ENCODE data around the gene SMARCA4.

Gene SMARCA4

DNA sequence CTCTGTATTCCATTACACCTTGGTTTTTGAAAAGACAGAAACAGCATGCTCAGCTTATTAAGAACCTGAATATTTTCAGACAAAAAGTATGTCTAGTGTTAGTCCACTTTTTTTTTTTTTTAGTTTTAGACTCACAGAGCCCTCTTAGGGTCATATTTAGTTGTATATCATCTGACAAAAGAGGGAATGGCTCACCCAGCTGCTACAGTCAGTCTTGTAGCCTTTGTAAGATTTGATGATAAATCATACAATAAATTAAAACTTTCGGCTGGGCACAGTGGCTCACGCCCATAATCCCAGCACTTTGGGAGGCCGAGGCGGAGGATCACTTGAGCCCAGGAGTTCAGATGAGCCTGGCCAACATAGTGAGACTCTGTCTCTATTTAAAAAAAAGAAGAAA, 84.7 kb downstream of the SMARCA4 start:
- TF ChIP-seq ZNF660 (tag by site-specific recombination; IDR thresholded peaks at IDR 0.05) (no peak), ZNF157 (tag by site-specific recombination; IDR thresholded peaks at IDR 0.05) (no peak), ZSCAN4 (tag by site-specific recombination; IDR thresholded peaks at IDR 0.05) (no peak), ZNF621 (tag by site-specific recombination; IDR thresholded peaks at IDR 0.05) (no peak), ZNF114 (tag by site-specific recombination; IDR thresholded peaks at IDR 0.05) (no peak), ZNF211 (tag by site-specific recombination; IDR thresholded peaks at IDR 0.05; ENCODE audit: low read depth) (no peak), ZNF501 (tag by site-specific recombination; IDR thresholded peaks at IDR 0.05) (no peak)
- TF ChIP-seq, protein P1, sequence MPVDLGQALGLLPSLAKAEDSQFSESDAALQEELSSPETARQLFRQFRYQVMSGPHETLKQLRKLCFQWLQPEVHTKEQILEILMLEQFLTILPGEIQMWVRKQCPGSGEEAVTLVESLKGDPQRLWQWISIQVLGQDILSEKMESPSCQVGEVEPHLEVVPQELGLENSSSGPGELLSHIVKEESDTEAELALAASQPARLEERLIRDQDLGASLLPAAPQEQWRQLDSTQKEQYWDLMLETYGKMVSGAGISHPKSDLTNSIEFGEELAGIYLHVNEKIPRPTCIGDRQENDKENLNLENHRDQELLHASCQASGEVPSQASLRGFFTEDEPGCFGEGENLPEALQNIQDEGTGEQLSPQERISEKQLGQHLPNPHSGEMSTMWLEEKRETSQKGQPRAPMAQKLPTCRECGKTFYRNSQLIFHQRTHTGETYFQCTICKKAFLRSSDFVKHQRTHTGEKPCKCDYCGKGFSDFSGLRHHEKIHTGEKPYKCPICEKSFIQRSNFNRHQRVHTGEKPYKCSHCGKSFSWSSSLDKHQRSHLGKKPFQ (tag by site-specific recombination; IDR thresholded peaks at IDR 0.05): no peak
- TF ChIP-seq, protein P2, sequence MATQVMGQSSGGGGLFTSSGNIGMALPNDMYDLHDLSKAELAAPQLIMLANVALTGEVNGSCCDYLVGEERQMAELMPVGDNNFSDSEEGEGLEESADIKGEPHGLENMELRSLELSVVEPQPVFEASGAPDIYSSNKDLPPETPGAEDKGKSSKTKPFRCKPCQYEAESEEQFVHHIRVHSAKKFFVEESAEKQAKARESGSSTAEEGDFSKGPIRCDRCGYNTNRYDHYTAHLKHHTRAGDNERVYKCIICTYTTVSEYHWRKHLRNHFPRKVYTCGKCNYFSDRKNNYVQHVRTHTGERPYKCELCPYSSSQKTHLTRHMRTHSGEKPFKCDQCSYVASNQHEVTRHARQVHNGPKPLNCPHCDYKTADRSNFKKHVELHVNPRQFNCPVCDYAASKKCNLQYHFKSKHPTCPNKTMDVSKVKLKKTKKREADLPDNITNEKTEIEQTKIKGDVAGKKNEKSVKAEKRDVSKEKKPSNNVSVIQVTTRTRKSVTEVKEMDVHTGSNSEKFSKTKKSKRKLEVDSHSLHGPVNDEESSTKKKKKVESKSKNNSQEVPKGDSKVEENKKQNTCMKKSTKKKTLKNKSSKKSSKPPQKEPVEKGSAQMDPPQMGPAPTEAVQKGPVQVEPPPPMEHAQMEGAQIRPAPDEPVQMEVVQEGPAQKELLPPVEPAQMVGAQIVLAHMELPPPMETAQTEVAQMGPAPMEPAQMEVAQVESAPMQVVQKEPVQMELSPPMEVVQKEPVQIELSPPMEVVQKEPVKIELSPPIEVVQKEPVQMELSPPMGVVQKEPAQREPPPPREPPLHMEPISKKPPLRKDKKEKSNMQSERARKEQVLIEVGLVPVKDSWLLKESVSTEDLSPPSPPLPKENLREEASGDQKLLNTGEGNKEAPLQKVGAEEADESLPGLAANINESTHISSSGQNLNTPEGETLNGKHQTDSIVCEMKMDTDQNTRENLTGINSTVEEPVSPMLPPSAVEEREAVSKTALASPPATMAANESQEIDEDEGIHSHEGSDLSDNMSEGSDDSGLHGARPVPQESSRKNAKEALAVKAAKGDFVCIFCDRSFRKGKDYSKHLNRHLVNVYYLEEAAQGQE (tag by site-specific recombination; IDR thresholded peaks at IDR 0.05): no peak
- no peaks in the 10 kb centered on the region for H3K9me3 ChIP-seq (ENCODE audit: control insufficient read depth, insufficient read depth, low read depth, low read length)
- ChIA-PET POLR2A (no interaction called here), CTCF (interaction anchor here (0.6 to 1.6 kb wide), 3 partner anchors 9 to 159 kb away, joined by 3 to 7 read pairs (median 3); no protein-coding TSS in a partner anchor)
- no peak overlapping the region for H3K4me3 ChIP-seq (ENCODE audit: low read depth, low read length)
- H3K36me3 ChIP-seq (ENCODE audit: control insufficient read depth in 2 of 2, insufficient read depth in 1 of 2, low read length in 2 of 2): peaks cover 17 to 78% of the 10 kb centered on the region in 2 experiments; a peak in 2 of 3 replicates
- H3K27ac ChIP-seq (ENCODE audit: extremely low read depth, low read depth, low read length): no peak overlapping the region
- no peaks in the 10 kb centered on the region for H3K4me1 ChIP-seq (ENCODE audit: control insufficient read depth, insufficient read depth, low read length)

- POLR2A ChIA-PET: no interaction called here
- Histone ChIP-seq H3K36me3 (ENCODE audit: control insufficient read depth in 2 of 2, insufficient read depth in 1 of 2, low read length in 2 of 2) (peaks cover 10 to 70% of the 10 kb centered on the region in 2 experiments; a peak in 2 of 3 replicates), H3K27ac (ENCODE audit: extremely low read depth, low read depth, low read length) (no peak overlapping the region), H3K4me3 (ENCODE audit: low read depth, low read length) (no peak overlapping the region), H3K4me1 (ENCODE audit: control insufficient read depth, insufficient read depth, low read length) (no peaks in the 10 kb centered on the region), H3K9me3 (ENCODE audit: control insufficient read depth, insufficient read depth, low read depth, low read length) (no peaks in the 10 kb centered on the region)
- no peak for TF ChIP-seq ZNF114 (tag by site-specific recombination; IDR thresholded peaks at IDR 0.05)
- CTCF ChIA-PET: interaction anchor here (0.7 to 0.8 kb wide), 2 partner anchors 11 to 105 kb away, joined by 3 read pairs; no protein-coding TSS in a partner anchor
Observed at GRCh38 chr19:11046605-11047354, 86.0 kb downstream of the SMARCA4 start.

GRCh38 chr19:11047866-11048265, 87.0 kb downstream of the SMARCA4 start:
- no peak overlapping the region for H3K27ac ChIP-seq (ENCODE audit: extremely low read depth, low read depth, low read length)
- POLR2A ChIA-PET: no interaction called here
- no peak for TF ChIP-seq ZNF146 (tag by site-specific recombination; IDR thresholded peaks at IDR 0.05)
- no peak for TF ChIP-seq ZNF19 (tag by site-specific recombination; IDR thresholded peaks at IDR 0.05; ENCODE audit: low read depth)
- TF ChIP-seq OSR2 (tag by site-specific recombination; IDR thresholded peaks at IDR 0.05): no peak
- TF ChIP-seq, protein P3, sequence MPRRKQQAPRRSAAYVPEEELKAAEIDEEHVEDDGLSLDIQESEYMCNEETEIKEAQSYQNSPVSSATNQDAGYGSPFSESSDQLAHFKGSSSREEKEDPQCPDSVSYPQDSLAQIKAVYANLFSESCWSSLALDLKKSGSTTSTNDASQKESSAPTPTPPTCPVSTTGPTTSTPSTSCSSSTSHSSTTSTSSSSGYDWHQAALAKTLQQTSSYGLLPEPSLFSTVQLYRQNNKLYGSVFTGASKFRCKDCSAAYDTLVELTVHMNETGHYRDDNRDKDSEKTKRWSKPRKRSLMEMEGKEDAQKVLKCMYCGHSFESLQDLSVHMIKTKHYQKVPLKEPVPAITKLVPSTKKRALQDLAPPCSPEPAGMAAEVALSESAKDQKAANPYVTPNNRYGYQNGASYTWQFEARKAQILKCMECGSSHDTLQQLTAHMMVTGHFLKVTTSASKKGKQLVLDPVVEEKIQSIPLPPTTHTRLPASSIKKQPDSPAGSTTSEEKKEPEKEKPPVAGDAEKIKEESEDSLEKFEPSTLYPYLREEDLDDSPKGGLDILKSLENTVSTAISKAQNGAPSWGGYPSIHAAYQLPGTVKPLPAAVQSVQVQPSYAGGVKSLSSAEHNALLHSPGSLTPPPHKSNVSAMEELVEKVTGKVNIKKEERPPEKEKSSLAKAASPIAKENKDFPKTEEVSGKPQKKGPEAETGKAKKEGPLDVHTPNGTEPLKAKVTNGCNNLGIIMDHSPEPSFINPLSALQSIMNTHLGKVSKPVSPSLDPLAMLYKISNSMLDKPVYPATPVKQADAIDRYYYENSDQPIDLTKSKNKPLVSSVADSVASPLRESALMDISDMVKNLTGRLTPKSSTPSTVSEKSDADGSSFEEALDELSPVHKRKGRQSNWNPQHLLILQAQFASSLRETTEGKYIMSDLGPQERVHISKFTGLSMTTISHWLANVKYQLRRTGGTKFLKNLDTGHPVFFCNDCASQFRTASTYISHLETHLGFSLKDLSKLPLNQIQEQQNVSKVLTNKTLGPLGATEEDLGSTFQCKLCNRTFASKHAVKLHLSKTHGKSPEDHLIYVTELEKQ (tag by site-specific recombination; IDR thresholded peaks at IDR 0.05; ENCODE audit: borderline replicate concordance): no peak
- TF ChIP-seq ZNF362 (tag by site-specific recombination; IDR thresholded peaks at IDR 0.05): no peak
- TF ChIP-seq ZNF830 (tag by site-specific recombination; IDR thresholded peaks at IDR 0.05; ENCODE audit: low read depth): no peak
- H3K9me3 ChIP-seq (ENCODE audit: control insufficient read depth, insufficient read depth, low read depth, low read length): no peaks in the 10 kb centered on the region
- H3K36me3 ChIP-seq (ENCODE audit: control insufficient read depth in 2 of 2, insufficient read depth in 1 of 2, low read length in 2 of 2): peaks cover 5 to 64% of the 10 kb centered on the region in 2 experiments; a peak in 2 of 3 replicates
- CTCF ChIA-PET: interaction anchor here (0.5 to 2.0 kb wide), 2 partner anchors 12 to 137 kb away, joined by 5 to 14 read pairs; no protein-coding TSS in a partner anchor
- H3K4me1 ChIP-seq (ENCODE audit: control insufficient read depth, insufficient read depth, low read length): no peaks in the 10 kb centered on the region
- H3K4me3 ChIP-seq (ENCODE audit: low read depth, low read length): no peak overlapping the region

Measured in HEK293 (cell line).